ENCODE measurements around the gene CEACAM20. TPM values are rescaled to one million over a fixed set of nuclear protein-coding genes. Genes with fewer than 3 reads are reported as not detected.

CEACAM20 gene
- total and polyA plus RNA-seq, 10 of the 15 experiments (the other 5 are each of a cell fraction or from before 2014, with no cell fraction given) = not detected

GRCh38 chr19:44571830-44572580, 42.5 kb upstream of the CEACAM20 start:
- H3K9ac ChIP-seq (ENCODE audit: control insufficient read depth, insufficient read depth, low read length) = no peak overlapping the region
- 28% methylated on average over 5 of the region's 5 CpGs for WGBS (ENCODE audit: insufficient coverage, insufficient replicate concordance, low lambda C conversion rate, missing lambda C conversion rate)
- DNase-seq (ENCODE audit: low read depth, low spot score) (no peak), FAIRE-seq (no peak), ATAC-seq (no peak)
- H4K20me1 ChIP-seq (ENCODE audit: control insufficient read depth, insufficient read depth) = no peaks in the 10 kb centered on the region
- RAD21 ChIA-PET (ENCODE audit: unreplicated experiment) = interaction anchor here (1.0 to 1.6 kb wide), 3 partner anchors 76 to 156 kb away, joined by 4 to 6 read pairs (median 5); no protein-coding TSS in a partner anchor
- no peak overlapping the region for H2AFZ ChIP-seq (ENCODE audit: control insufficient read depth, low read depth, low read length)
- SMC1A ChIA-PET (ENCODE audit: uncharacterized antibody, unreplicated experiment) = interaction anchor here (1.2 to 2.7 kb wide), 3 partner anchors 82 to 152 kb away, joined by 4 to 11 read pairs (median 5); no protein-coding TSS in a partner anchor
- H3K27ac ChIP-seq (ENCODE audit: control insufficient read depth, insufficient read depth) = no peak overlapping the region
- in situ Hi-C loops (cut with MboI) = loop anchor here (5.0 kb wide), 1 partner anchor 85 kb away; no protein-coding TSS in a partner anchor
- CTCF ChIA-PET = interaction anchor here (0.6 to 2.4 kb wide), 16 partner anchors 8 to 521 kb away, joined by 3 to 32 read pairs (median 4); no protein-coding TSS in a partner anchor
- no peaks in the 10 kb centered on the region; a peak in 1 of 4 replicates for H3K27me3 ChIP-seq (replicated peaks in 1 of 2; ENCODE audit: control insufficient read depth in 2 of 2, insufficient read depth in 2 of 2, low read length in 1 of 2)
- TF ChIP-seq TCF7 (IDR thresholded peaks at IDR 0.05; ENCODE audit: borderline replicate concordance) (no peak), RAD21 (IDR thresholded peaks at IDR 0.05; ENCODE audit: insufficient read depth, low read depth, low read length) (no peak), SRF (IDR thresholded peaks at IDR 0.05; ENCODE audit: low read depth in 2 of 2, low read length in 2 of 2) (no peak), ZNF622 (IDR thresholded peaks at IDR 0.05) (no peak), RUNX3 (IDR thresholded peaks at IDR 0.05; ENCODE audit: low read length) (no peak), ZBTB11 (CRISPR knock-in tag; IDR thresholded peaks at IDR 0.05) (no peak), HCFC1 (IDR thresholded peaks at IDR 0.05; ENCODE audit: low read length) (no peak), SIX5 (IDR thresholded peaks at IDR 0.05; ENCODE audit: low read depth, low read length, severe bottlenecking) (no peak), ZZZ3 (IDR thresholded peaks at IDR 0.05; ENCODE audit: control insufficient read depth, insufficient read length, low read depth) (no peak), TCF3 (IDR thresholded peaks at IDR 0.05; ENCODE audit: borderline replicate concordance, insufficient read depth, low read depth, low read length) (no peak), BCLAF1 (IDR thresholded peaks at IDR 0.05) (no peak), POU2F2 (IDR thresholded peaks at IDR 0.05; ENCODE audit: borderline replicate concordance, low read depth, low read length) (no peak)
- H3K4me3 ChIP-seq = no peak overlapping the region
- POLR2A ChIA-PET = no interaction called here
- H3K4me2 ChIP-seq (ENCODE audit: control insufficient read depth, insufficient read depth) = no peak overlapping the region
- intact Hi-C loops (cut with micrococcal nuclease; ENCODE audit: unreplicated experiment) = loop anchor here (5.0 kb wide), 1 partner anchor 85 kb away; no protein-coding TSS in a partner anchor
- H3K9me3 ChIP-seq (replicated peaks; ENCODE audit: control insufficient read depth, insufficient read depth, low read length) = no peaks in the 10 kb centered on the region
- H3K4me1 ChIP-seq (ENCODE audit: control insufficient read depth, insufficient read depth, low read length) = no peaks in the 10 kb centered on the region
- no peaks in the 10 kb centered on the region for H3K79me2 ChIP-seq (ENCODE audit: control insufficient read depth, insufficient read depth, low read length)
- BruUV-seq (replicated peaks) = no TSS peak
- H3K36me3 ChIP-seq (ENCODE audit: control insufficient read depth in 2 of 2, insufficient read depth in 2 of 2, low read length in 1 of 2) = no peaks in the 10 kb centered on the region

All from GM12878 (cell line).